Measurements from ENCODE around the gene DVL3. TPM values are rescaled to one million over a fixed set of nuclear protein-coding genes. Genes with fewer than 3 reads are reported as not detected.

DVL3 gene
- polyA plus RNA-seq, 1 donor from 2014 or later, result 78.9 TPM

DNA sequence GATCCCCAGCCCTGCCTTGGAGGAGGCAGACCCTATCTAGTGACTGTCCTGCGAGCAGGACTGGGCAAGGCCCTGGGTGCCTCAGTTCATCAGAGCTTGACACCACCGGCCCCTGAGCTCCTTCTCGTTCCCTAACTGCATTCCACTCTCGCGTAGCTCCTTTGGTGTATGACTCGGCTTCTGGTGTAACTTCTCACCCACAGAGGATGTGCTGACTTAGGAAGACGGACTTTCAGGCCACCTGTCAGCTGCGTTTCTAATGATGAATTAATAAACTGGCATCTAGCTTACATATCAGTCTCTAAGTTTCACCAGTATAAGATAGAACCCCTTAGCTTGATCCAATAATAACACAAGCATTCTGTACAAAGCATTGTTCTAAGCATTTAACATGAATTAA is 48.3 kb downstream of the DVL3 start:
- H3K79me2 ChIP-seq (replicated peaks; ENCODE audit: insufficient read depth, low read length), result no peaks in the 10 kb centered on the region
- no peak overlapping the region for H3K4me3 ChIP-seq (ENCODE audit: low read length)
- no peaks in the 10 kb centered on the region for H3K36me3 ChIP-seq (ENCODE audit: insufficient read depth, low read length)
- no peaks in the 10 kb centered on the region for H4K20me1 ChIP-seq (ENCODE audit: insufficient read depth)
- H3K4me2 ChIP-seq (ENCODE audit: low read length), result no peak overlapping the region
- H3K27ac ChIP-seq (ENCODE audit: low read length), result no peak overlapping the region
- H2AFZ ChIP-seq (ENCODE audit: low read depth, low read length), result no peak overlapping the region
- H3K9ac ChIP-seq (ENCODE audit: low read length), result no peak overlapping the region
- no peaks in the 10 kb centered on the region for H3K27me3 ChIP-seq (ENCODE audit: insufficient read depth, low read depth, low read length)
- no peaks in the 10 kb centered on the region for H3K9me2 ChIP-seq (ENCODE audit: insufficient read depth, low read length)
- no peaks in the 10 kb centered on the region for H3F3A ChIP-seq (ENCODE audit: insufficient read depth, low read length, poor library complexity, severe bottlenecking)
- TF ChIP-seq CTCF (IDR thresholded peaks at IDR 0.05; ENCODE audit: poor library complexity, severe bottlenecking), result no peak
- no peak for TF ChIP-seq TAF1 (IDR thresholded peaks at IDR 0.05; ENCODE audit: low read depth)
- no peak for TF ChIP-seq MXI1 (conservative IDR thresholded peaks at IDR 0.05; ENCODE audit: poor library complexity, severe bottlenecking)
- no peaks in the 10 kb centered on the region for H3K9me3 ChIP-seq (ENCODE audit: low read length)

DNA sequence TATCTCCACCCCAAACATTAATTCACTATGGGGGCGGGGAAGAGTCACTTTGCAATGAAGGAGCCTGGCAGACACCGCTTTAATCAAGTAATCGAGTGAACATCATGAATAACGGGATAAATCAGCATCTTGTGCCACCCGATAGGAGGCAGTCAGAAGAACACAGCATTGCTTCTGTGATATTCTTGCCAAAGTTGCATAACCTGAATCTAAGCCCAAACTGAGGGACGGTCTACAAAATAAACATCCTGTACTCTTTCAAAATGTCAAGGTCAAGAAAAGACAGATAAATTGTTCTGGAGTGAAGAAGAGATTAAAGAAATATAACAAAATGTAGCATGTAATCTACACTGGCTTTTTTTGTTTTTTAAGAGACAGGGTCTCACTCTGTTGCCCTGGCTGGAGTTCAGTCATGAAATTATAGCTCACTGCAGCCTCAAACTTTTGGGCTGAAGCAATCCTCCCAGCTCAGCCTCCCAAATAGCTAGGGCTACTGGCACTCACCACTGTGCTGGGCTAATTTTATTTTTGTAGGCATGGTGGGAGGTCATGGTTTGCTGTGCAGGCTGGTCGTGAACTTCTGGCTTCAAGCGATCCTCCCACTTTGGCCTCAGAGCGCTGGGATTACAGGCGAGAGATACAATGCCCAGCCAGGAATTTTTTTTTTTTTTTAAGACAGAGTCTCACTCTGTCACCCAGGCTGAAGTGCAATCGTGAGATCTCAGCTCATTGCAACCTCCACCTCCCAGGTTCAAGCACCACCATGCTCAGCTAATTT is 54.2 kb downstream of the DVL3 start:
- no peak overlapping the region for H3K4me3 ChIP-seq (ENCODE audit: low read length)
- H3K9ac ChIP-seq (ENCODE audit: low read length), result no peak overlapping the region
- H3K27me3 ChIP-seq (ENCODE audit: insufficient read depth, low read depth, low read length), result no peaks in the 10 kb centered on the region
- no peaks in the 10 kb centered on the region for H3K9me3 ChIP-seq (ENCODE audit: low read length)
- no peak overlapping the region for H3K27ac ChIP-seq (ENCODE audit: low read length)
- no peak overlapping the region for H2AFZ ChIP-seq (ENCODE audit: low read depth, low read length)
- no peaks in the 10 kb centered on the region for H3K36me3 ChIP-seq (ENCODE audit: insufficient read depth, low read length)
- H3K4me2 ChIP-seq (ENCODE audit: low read length), result no peak overlapping the region
- no peak for TF ChIP-seq POLR2AphosphoS5 (IDR thresholded peaks at IDR 0.05)
- TF ChIP-seq, protein P1, sequence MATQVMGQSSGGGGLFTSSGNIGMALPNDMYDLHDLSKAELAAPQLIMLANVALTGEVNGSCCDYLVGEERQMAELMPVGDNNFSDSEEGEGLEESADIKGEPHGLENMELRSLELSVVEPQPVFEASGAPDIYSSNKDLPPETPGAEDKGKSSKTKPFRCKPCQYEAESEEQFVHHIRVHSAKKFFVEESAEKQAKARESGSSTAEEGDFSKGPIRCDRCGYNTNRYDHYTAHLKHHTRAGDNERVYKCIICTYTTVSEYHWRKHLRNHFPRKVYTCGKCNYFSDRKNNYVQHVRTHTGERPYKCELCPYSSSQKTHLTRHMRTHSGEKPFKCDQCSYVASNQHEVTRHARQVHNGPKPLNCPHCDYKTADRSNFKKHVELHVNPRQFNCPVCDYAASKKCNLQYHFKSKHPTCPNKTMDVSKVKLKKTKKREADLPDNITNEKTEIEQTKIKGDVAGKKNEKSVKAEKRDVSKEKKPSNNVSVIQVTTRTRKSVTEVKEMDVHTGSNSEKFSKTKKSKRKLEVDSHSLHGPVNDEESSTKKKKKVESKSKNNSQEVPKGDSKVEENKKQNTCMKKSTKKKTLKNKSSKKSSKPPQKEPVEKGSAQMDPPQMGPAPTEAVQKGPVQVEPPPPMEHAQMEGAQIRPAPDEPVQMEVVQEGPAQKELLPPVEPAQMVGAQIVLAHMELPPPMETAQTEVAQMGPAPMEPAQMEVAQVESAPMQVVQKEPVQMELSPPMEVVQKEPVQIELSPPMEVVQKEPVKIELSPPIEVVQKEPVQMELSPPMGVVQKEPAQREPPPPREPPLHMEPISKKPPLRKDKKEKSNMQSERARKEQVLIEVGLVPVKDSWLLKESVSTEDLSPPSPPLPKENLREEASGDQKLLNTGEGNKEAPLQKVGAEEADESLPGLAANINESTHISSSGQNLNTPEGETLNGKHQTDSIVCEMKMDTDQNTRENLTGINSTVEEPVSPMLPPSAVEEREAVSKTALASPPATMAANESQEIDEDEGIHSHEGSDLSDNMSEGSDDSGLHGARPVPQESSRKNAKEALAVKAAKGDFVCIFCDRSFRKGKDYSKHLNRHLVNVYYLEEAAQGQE (IDR thresholded peaks at IDR 0.05; ENCODE audit: borderline replicate concordance), result no peak
- no peak for TF ChIP-seq MXI1 (conservative IDR thresholded peaks at IDR 0.05; ENCODE audit: poor library complexity, severe bottlenecking)
- no peak for TF ChIP-seq CTCF (IDR thresholded peaks at IDR 0.05; ENCODE audit: poor library complexity, severe bottlenecking)
- TF ChIP-seq EP300 (conservative IDR thresholded peaks at IDR 0.05; ENCODE audit: poor library complexity, severe bottlenecking), result no peak
- TF ChIP-seq TAF1 (IDR thresholded peaks at IDR 0.05; ENCODE audit: low read depth), result no peak
- no peak for TF ChIP-seq EZH2 (IDR thresholded peaks at IDR 0.05; ENCODE audit: borderline replicate concordance, insufficient read depth, low read length, poor library complexity, severe bottlenecking)
- TF ChIP-seq RAD21 (conservative IDR thresholded peaks at IDR 0.05), result no peak
- TF ChIP-seq SMC3 (conservative IDR thresholded peaks at IDR 0.05; ENCODE audit: poor library complexity), result no peak
- no peaks in the 10 kb centered on the region for H3F3A ChIP-seq (ENCODE audit: insufficient read depth, low read length, poor library complexity, severe bottlenecking)
- no peaks in the 10 kb centered on the region for H3K79me2 ChIP-seq (replicated peaks; ENCODE audit: insufficient read depth, low read length)
- H4K20me1 ChIP-seq (ENCODE audit: insufficient read depth), result no peaks in the 10 kb centered on the region
- no peaks in the 10 kb centered on the region for H3K9me2 ChIP-seq (ENCODE audit: insufficient read depth, low read length)

Data from neural cell (in vitro differentiated cells).